Keratinocyte (primary cell): ENCODE results near the gene SEC16B. TPM values are rescaled to one million over a fixed set of nuclear protein-coding genes. Genes with fewer than 3 reads are reported as not detected.
A peak's percentile ranks its signal among the peaks of the same experiment; 100 is the strongest.

ENCODE experiments used
- DNase-seq: peaks from one replicate; pipeline ENCODE4 v3.0.0-alpha.2; 2011; ENCODE audit warnings: low read depth, missing footprints, low spot score
- FAIRE-seq: peaks from 2 replicates; lab custom pipeline; 2011; peaks lifted over from hg19 to GRCh38; lab: Jason Lieb, UNC
- H2AFZ ChIP-seq: 2 replicates; pipeline ENCODE4 v1.6.0; 2012; ENCODE audit warnings: low read length, control low read depth, inconsistent platforms; ENCODE audit not compliant: control insufficient read depth
- H3K27ac ChIP-seq: 2 replicates; pipeline ENCODE4 v1.5.1; 2011; ENCODE audit warnings: low read length; ENCODE audit not compliant: control insufficient read depth, insufficient read depth
- H3K27me3 ChIP-seq: 3 replicates; pipeline ENCODE4 v1.6.0; 2011; ENCODE audit warnings: low read length; ENCODE audit not compliant: control insufficient read depth, insufficient read depth; ENCODE audit errors: extremely low read depth
- H3K36me3 ChIP-seq, 2 experiments: 2 replicates in 1 of 2; 3 replicates in 1 of 2; pipeline ENCODE4 v1.5.1; 2011; ENCODE audit warnings: low read length in 2 of 2, mild to moderate bottlenecking in 1 of 2; ENCODE audit not compliant: control insufficient read depth in 2 of 2, insufficient read depth in 2 of 2; ENCODE audit errors: extremely low read depth in 1 of 2
- H3K4me1 ChIP-seq: 3 replicates; pipeline ENCODE4 v1.5.1; 2011; ENCODE audit warnings: low read length; ENCODE audit not compliant: control insufficient read depth, insufficient read depth; ENCODE audit errors: extremely low read depth
- H3K4me2 ChIP-seq: 3 replicates; pipeline ENCODE4 v1.6.0; 2011; ENCODE audit warnings: low read depth, low read length; ENCODE audit not compliant: control insufficient read depth, insufficient read depth; ENCODE audit errors: extremely low read depth
- H3K4me3 ChIP-seq, 3 experiments: fragments of 200-600 bp in 1 of 3; sonication (generic) in 1 of 3; 2 replicates in 2 of 3; 3 replicates in 1 of 3; pipeline ENCODE4 v1.5.1; 2011 to 2016; ENCODE audit warnings: low read length in 3 of 3, mild to moderate bottlenecking in 3 of 3, control low read depth in 2 of 3, inconsistent platforms in 1 of 3, low read depth in 1 of 3, mixed read lengths in 1 of 3, mixed run types in 1 of 3, moderate library complexity in 1 of 3; ENCODE audit not compliant: control insufficient read depth in 2 of 3, insufficient read depth in 2 of 3; ENCODE audit errors: extremely low read depth in 1 of 3
- H3K79me2 ChIP-seq: 2 replicates; pipeline ENCODE4 v1.6.0; 2012; ENCODE audit warnings: low read length; ENCODE audit not compliant: control insufficient read depth, insufficient read depth
- H3K9ac ChIP-seq: 3 replicates; pipeline ENCODE4 v1.6.0; 2011; ENCODE audit warnings: low read length; ENCODE audit not compliant: control insufficient read depth, insufficient read depth; ENCODE audit errors: extremely low read depth
- H3K9me1 ChIP-seq: 3 replicates; pipeline ENCODE4 v1.6.0; 2011; ENCODE audit warnings: low read length; ENCODE audit not compliant: control insufficient read depth, insufficient read depth; ENCODE audit errors: extremely low read depth
- H3K9me3 ChIP-seq: 2 replicates; pipeline ENCODE4 v1.5.1; 2012; ENCODE audit warnings: low read depth, low read length; ENCODE audit not compliant: control insufficient read depth
- H4K20me1 ChIP-seq: 3 replicates; pipeline ENCODE4 v1.6.0; 2011; ENCODE audit warnings: low read length; ENCODE audit not compliant: control insufficient read depth, insufficient read depth; ENCODE audit errors: extremely low read depth
- CTCF ChIP-seq, 3 experiments: IDR thresholded peaks in 1 of 3; conservative IDR thresholded peaks in 1 of 3; optimal IDR thresholded peaks in 1 of 3; 2 replicates in 2 of 3; 3 replicates in 1 of 3; pipeline versions ENCODE3 to v1.5.1; 2011; ENCODE audit warnings: low read length in 3 of 3, mild to moderate bottlenecking in 3 of 3, moderate library complexity in 2 of 3, control low read depth in 1 of 3, inconsistent platforms in 1 of 3; ENCODE audit not compliant: insufficient read depth in 2 of 3; ENCODE audit errors: extremely low read depth in 1 of 3
- EZH2 ChIP-seq: IDR thresholded peaks from one replicate; pipeline ENCODE4 v1.6.1; 2012; ENCODE audit warnings: inconsistent platforms, mild to moderate bottlenecking, low read length, moderate library complexity
- dilution Hi-C: fragments of 300-500 bp; cut with MboI; formaldehyde crosslinking; loops from one replicate; pipeline ENCODE4 v1.7.0; 2020; ENCODE audit warnings: low sequenced_read_pairs; ENCODE audit not compliant: extremely low pct_ligation_motif_present
- polyA plus RNA-seq, 5 experiments: library from polyadenylated mRNA; depleted of rRNA in 3 of 5; stranded (reverse) in 3 of 5; stranded (forward) in 1 of 5; unstranded in 1 of 5; fragments of >200 nt; gene quantifications; 1 replicate in 1 of 5; 2 replicates in 3 of 5; 3 replicates in 1 of 5; pipeline versions ENCODE4 v1.2.1 to v1.2.3, GENCODE V29; 2011 to 2012; ENCODE audit warnings: missing spikeins in 2 of 5, low read depth in 1 of 5, low replicate concordance in 1 of 5

The SEC16B gene
- polyA plus RNA-seq, 1 donor (not counting 4 experiments of a cell fraction or from before 2014, with no cell fraction given) = 1.2 TPM

GRCh38 chr1:178005450-178005849, 35.6 kb upstream of the SEC16B start:
- H3K9ac ChIP-seq = no peak overlapping the region
- dilution Hi-C loops = no loop called here
- no peaks in the 10 kb centered on the region for H4K20me1 ChIP-seq
- TF ChIP-seq EZH2 (no peak), CTCF (optimal IDR thresholded peaks at IDR 0.05 in 1 of 3, IDR thresholded peaks at IDR 0.05 in 1 of 3, conservative IDR thresholded peaks at IDR 0.05 in 1 of 3; ENCODE audit: extremely low read depth in 1 of 3, insufficient read depth in 2 of 3, low read length in 3 of 3) (no peak)
- no peaks in the 10 kb centered on the region for H3K9me3 ChIP-seq
- DNase-seq = no peak
- no peaks in the 10 kb centered on the region for H3K9me1 ChIP-seq
- H3K36me3 ChIP-seq = peaks cover 0 to 2% of the 10 kb centered on the region in 2 experiments
- H2AFZ ChIP-seq = no peak overlapping the region
- H3K4me3 ChIP-seq = no peak overlapping the region
- no peaks in the 10 kb centered on the region for H3K79me2 ChIP-seq
- no peak for FAIRE-seq
- peaks cover 10% of the 10 kb centered on the region for H3K4me1 ChIP-seq
- no peaks in the 10 kb centered on the region for H3K27me3 ChIP-seq
- H3K4me2 ChIP-seq = peak overlapping the region; percentile 52
- peak overlapping the region; percentile 13 for H3K27ac ChIP-seq

GRCh38 chr1:178004926-178005391, 35.1 kb upstream of the SEC16B start:
- dilution Hi-C loops = no loop called here
- no peak for TF ChIP-seq EZH2
- no peak for TF ChIP-seq CTCF (optimal IDR thresholded peaks at IDR 0.05 in 1 of 3, IDR thresholded peaks at IDR 0.05 in 1 of 3, conservative IDR thresholded peaks at IDR 0.05 in 1 of 3; ENCODE audit: extremely low read depth in 1 of 3, insufficient read depth in 2 of 3, low read length in 3 of 3)
- Histone ChIP-seq H3K36me3 (peaks cover 0 to 2% of the 10 kb centered on the region in 2 experiments), H3K27me3 (no peaks in the 10 kb centered on the region), H3K27ac (peak overlapping the region; percentile 13), H4K20me1 (no peaks in the 10 kb centered on the region), H3K9ac (no peak overlapping the region), H3K9me3 (no peaks in the 10 kb centered on the region), H3K79me2 (no peaks in the 10 kb centered on the region), H2AFZ (no peak overlapping the region), H3K4me1 (peaks cover 10% of the 10 kb centered on the region), H3K9me1 (no peaks in the 10 kb centered on the region), H3K4me3 (no peak overlapping the region), H3K4me2 (peak overlapping the region; percentile 52)
- DNase-seq (no peak), FAIRE-seq (peak; percentile 87)
